Measurements from ENCODE around the gene DMGDH. TPM values are rescaled to one million over a fixed set of nuclear protein-coding genes. Genes with fewer than 3 reads are reported as not detected.
A peak's percentile ranks its signal among the peaks of the same experiment; 100 is the strongest.

Gene DMGDH
- total RNA-seq, 1 donor from 2014 or later: 0.32 TPM

DNA sequence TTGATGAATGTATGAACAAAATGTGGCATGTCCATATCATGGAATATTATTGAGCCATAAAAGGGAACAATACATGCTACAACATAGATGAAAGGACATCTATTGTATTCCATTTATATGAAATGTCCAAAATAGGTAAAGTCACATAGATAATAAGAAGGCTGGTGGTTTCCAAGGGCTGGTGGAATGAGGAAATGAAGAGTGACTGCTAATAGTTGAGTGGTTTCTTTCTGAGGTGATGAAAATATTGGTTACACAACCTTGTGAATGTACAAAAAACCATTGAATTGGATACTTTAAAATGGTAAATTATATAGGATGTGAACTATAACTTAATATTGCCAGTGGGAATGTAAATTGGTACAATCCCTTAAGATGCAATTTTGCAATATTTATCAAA lies 89.6 kb downstream of the DMGDH start:
- Mint-ChIP-seq H3K4me3 (no peak overlapping the region), H3K9me3 (no peaks in the 10 kb centered on the region), H3K27ac (no peak overlapping the region), H3K4me1 (peaks cover 13% of the 10 kb centered on the region), H3K36me3 (peaks cover 3% of the 10 kb centered on the region), H3K27me3 (ENCODE audit: insufficient read depth, low read depth) (no peaks in the 10 kb centered on the region)
- Histone ChIP-seq H3K79me2 (ENCODE audit: low read depth) (peaks cover 20% of the 10 kb centered on the region), H3F3A (ENCODE audit: low read depth) (peaks cover 18% of the 10 kb centered on the region), H3K36me3 (no peaks in the 10 kb centered on the region), H4K20me1 (ENCODE audit: low read depth) (no peaks in the 10 kb centered on the region), H2AFZ (replicated peaks) (no peak overlapping the region), H3K4me3 (no peak overlapping the region), H3K9ac (no peak overlapping the region), H3K27me3 (no peaks in the 10 kb centered on the region), H3K4me1 (peaks cover 14% of the 10 kb centered on the region), H3K9me3 (ENCODE audit: low read depth) (no peaks in the 10 kb centered on the region), H3K27ac (no peak overlapping the region), H3K4me2 (no peak overlapping the region)
- DNase-seq (ENCODE audit: low spot score): no peak
- TF ChIP-seq EZH2 (IDR thresholded peaks at IDR 0.05): no peak
- TF ChIP-seq EZH2phosphoT487 (IDR thresholded peaks at IDR 0.05): no peak

DNA sequence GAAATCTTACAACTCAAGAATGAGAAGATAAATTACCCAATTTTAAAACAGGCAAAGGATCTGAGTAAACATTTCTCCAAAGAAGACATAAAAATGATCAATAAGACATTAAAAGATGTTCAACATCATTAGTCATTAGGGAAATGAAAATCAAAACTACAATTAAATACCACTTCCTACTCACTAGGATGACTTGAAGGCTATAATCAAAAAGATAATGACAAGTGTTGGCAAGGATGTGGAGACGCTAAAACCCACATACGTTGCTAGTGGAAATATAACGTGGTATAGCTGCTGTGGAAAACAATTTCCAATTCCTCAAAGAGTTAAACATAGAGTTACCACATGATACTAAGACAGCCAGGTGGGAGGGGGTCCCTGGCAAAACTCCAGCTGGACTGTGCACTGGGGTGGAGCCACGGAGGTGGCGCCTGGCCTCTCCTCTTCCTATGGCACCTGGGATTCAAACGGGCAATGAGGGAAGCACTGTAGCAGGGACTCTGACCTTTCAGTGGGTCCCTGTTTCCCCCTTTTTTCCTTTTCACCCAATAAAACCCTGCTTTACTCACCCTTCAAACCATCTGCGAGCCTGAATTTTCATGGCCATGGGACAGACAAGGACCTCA lies 90.2 kb downstream of the DMGDH start:
- Mint-ChIP-seq H3K4me3 (no peak overlapping the region), H3K27ac (no peak overlapping the region), H3K4me1 (peaks cover 13% of the 10 kb centered on the region), H3K27me3 (ENCODE audit: insufficient read depth, low read depth) (no peaks in the 10 kb centered on the region), H3K36me3 (peaks cover 3% of the 10 kb centered on the region), H3K9me3 (no peaks in the 10 kb centered on the region)
- H2AFZ ChIP-seq (replicated peaks): no peak overlapping the region
- no peaks in the 10 kb centered on the region for H3K9me3 ChIP-seq (ENCODE audit: low read depth)
- no peak for DNase-seq (ENCODE audit: low spot score)
- H3K36me3 ChIP-seq: no peaks in the 10 kb centered on the region
- no peak overlapping the region for H3K27ac ChIP-seq
- no peaks in the 10 kb centered on the region for H3K27me3 ChIP-seq
- peaks cover 12% of the 10 kb centered on the region for H3F3A ChIP-seq (ENCODE audit: low read depth)
- H3K79me2 ChIP-seq (ENCODE audit: low read depth): peaks cover 20% of the 10 kb centered on the region
- H3K9ac ChIP-seq: no peak overlapping the region
- H3K4me2 ChIP-seq: no peak overlapping the region
- TF ChIP-seq, protein P1, sequence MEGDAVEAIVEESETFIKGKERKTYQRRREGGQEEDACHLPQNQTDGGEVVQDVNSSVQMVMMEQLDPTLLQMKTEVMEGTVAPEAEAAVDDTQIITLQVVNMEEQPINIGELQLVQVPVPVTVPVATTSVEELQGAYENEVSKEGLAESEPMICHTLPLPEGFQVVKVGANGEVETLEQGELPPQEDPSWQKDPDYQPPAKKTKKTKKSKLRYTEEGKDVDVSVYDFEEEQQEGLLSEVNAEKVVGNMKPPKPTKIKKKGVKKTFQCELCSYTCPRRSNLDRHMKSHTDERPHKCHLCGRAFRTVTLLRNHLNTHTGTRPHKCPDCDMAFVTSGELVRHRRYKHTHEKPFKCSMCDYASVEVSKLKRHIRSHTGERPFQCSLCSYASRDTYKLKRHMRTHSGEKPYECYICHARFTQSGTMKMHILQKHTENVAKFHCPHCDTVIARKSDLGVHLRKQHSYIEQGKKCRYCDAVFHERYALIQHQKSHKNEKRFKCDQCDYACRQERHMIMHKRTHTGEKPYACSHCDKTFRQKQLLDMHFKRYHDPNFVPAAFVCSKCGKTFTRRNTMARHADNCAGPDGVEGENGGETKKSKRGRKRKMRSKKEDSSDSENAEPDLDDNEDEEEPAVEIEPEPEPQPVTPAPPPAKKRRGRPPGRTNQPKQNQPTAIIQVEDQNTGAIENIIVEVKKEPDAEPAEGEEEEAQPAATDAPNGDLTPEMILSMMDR (IDR thresholded peaks at IDR 0.05): no peak
- no peak for TF ChIP-seq EZH2 (IDR thresholded peaks at IDR 0.05)
- no peak overlapping the region for H3K4me3 ChIP-seq
- peaks cover 20% of the 10 kb centered on the region for H3K4me1 ChIP-seq
- no peaks in the 10 kb centered on the region for H4K20me1 ChIP-seq (ENCODE audit: low read depth)

DNA sequence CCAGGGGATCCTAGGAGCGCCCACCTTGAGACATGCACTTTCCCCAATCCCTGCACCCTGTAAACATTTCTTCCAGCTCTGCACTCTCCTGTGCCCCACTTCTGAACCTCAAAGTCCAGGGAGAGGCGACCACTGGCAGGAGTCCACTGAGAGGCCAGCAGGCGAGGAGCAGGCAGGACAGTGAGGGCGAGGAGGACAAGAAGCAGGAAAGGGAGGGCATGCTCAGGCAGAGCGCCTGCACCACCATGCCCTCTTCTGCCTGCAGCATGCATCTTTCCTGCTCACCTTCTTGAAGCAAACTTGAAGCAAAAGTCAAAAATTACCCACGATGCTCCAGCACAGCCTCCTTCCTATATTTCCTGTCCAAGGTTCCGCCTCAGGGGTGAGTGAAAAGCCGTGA lies 94.4 kb downstream of the DMGDH start:
- Mint-ChIP-seq H3K36me3 (peaks cover 3% of the 10 kb centered on the region), H3K27ac (no peak overlapping the region), H3K4me3 (no peak overlapping the region), H3K4me1 (no peaks in the 10 kb centered on the region), H3K9me3 (no peaks in the 10 kb centered on the region), H3K27me3 (ENCODE audit: insufficient read depth, low read depth) (no peaks in the 10 kb centered on the region)
- no peaks in the 10 kb centered on the region for H4K20me1 ChIP-seq (ENCODE audit: low read depth)
- H2AFZ ChIP-seq (replicated peaks): peak overlapping the region; percentile 69
- no peak overlapping the region for H3K9ac ChIP-seq
- peak overlapping the region; percentile 42 for H3K27ac ChIP-seq
- no peaks in the 10 kb centered on the region for H3K36me3 ChIP-seq
- no peak for DNase-seq (ENCODE audit: low spot score)
- H3K4me2 ChIP-seq: no peak overlapping the region
- H3K9me3 ChIP-seq (ENCODE audit: low read depth): no peaks in the 10 kb centered on the region
- H3K4me1 ChIP-seq: peaks cover 15% of the 10 kb centered on the region
- H3F3A ChIP-seq (ENCODE audit: low read depth): no peaks in the 10 kb centered on the region
- H3K4me3 ChIP-seq: no peak overlapping the region
- TF ChIP-seq EZH2phosphoT487 (IDR thresholded peaks at IDR 0.05): no peak
- TF ChIP-seq, protein P1 (IDR thresholded peaks at IDR 0.05): no peak
- no peak for TF ChIP-seq EZH2 (IDR thresholded peaks at IDR 0.05)
- H3K27me3 ChIP-seq: no peaks in the 10 kb centered on the region
- peaks cover 9% of the 10 kb centered on the region for H3K79me2 ChIP-seq (ENCODE audit: low read depth)

DNA sequence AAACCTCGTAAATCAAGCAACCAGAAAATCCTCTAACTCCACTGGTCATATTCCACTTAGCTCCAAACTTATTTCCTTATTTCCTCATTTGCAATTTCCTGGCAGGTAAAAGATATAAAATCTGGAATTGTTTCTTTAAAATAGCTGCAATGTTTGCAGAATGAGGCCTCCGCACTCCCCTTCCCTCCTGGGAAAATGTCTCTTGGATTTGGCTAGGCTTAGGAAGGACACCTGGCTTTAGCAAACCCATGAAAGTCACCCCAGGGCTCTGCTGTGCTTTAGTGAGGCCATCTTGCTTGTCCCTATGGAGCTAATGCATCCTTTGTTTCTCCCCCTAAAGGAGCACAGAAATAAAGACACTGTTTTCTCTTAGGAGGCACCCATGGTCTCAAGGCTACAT lies 94.9 kb downstream of the DMGDH start:
- no peak overlapping the region for H3K27ac ChIP-seq
- H2AFZ ChIP-seq (replicated peaks): peak overlapping the region; percentile 69
- H3K9me3 Mint-ChIP-seq: no peaks in the 10 kb centered on the region
- no peaks in the 10 kb centered on the region for H3K9me3 ChIP-seq (ENCODE audit: low read depth)
- peaks cover 15% of the 10 kb centered on the region for H3K4me1 ChIP-seq
- no peaks in the 10 kb centered on the region for H4K20me1 ChIP-seq (ENCODE audit: low read depth)
- H3K79me2 ChIP-seq (ENCODE audit: low read depth): peaks cover 6% of the 10 kb centered on the region
- no peaks in the 10 kb centered on the region for H3K27me3 ChIP-seq
- peak overlapping the region; percentile 45 for H3K4me2 ChIP-seq
- no peaks in the 10 kb centered on the region for H3F3A ChIP-seq (ENCODE audit: low read depth)
- H3K4me3 ChIP-seq: no peak overlapping the region
- no peak overlapping the region for H3K9ac ChIP-seq
- TF ChIP-seq EZH2 (IDR thresholded peaks at IDR 0.05) (no peak), EZH2phosphoT487 (IDR thresholded peaks at IDR 0.05) (no peak)
- H3K27me3 Mint-ChIP-seq (ENCODE audit: insufficient read depth, low read depth): no peaks in the 10 kb centered on the region
- H3K36me3 Mint-ChIP-seq: peaks cover 3% of the 10 kb centered on the region
- H3K27ac Mint-ChIP-seq: no peak overlapping the region
- H3K36me3 ChIP-seq: no peaks in the 10 kb centered on the region
- peak; percentile 15 for DNase-seq (ENCODE audit: low spot score)
- no peak overlapping the region for H3K4me3 Mint-ChIP-seq
- H3K4me1 Mint-ChIP-seq: no peaks in the 10 kb centered on the region

All from neural progenitor cell (in vitro differentiated cells).